Retina (tissue), 1 donor: Measurements from ENCODE around the gene KPNA1.
A peak's percentile ranks its signal among the peaks of the same experiment; 100 is the strongest.

ENCODE experiments used
- DNase-seq: peaks from one replicate; pipeline ENCODE4 v3.0.0-alpha.2; 2016

The KPNA1 gene

DNA sequence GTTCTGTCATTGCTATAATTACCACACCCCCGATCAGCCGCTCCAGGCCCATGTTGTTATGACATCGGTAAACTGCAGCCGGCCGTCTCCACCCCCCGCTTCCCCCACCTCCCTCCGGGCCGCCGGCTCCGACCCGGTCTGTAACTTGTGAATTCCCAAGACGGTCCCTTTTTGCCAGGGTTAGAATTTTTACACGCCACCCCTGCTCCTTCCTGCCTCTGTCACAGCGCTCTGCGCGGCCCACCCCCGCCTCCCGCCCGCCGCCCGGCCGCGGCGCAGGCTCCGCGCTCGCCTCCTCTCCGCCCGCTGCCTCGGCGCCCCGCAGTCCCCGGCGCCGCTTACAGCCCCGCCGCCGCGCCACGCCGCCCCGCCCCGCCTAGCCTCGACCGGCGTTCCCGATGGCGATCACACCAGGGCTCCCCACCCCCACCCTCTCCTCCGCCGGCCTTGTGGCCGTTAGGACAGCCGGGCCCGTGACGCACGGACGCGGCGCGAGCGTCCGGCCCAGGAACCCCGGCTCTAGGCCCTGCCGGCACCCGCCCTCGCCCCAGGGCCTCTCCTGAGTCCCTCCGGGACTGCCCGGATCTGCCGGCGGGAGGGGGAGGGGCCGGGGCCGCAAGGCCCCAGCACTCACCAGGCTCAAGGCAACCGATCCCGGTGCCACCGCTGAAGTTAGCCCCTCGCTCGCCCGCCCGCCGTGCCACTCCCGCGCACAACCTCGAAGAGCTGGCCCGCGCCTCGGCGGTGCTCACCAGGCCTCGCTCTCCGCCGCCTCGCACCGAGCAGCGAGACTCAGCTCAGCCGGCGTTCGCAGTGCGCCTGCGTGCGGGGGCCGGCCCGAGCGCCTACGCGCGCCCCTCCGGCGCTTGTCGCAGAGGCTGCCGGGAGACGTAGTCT is at the start of gene KPNA1:
Gene KPNA1 (minus strand): TSS at position 817 of the 897 bp plus-strand sequence. CDS start 18,374 bp downstream, outside the sequence.
- peak; percentile 97 for DNase-seq

DNA sequence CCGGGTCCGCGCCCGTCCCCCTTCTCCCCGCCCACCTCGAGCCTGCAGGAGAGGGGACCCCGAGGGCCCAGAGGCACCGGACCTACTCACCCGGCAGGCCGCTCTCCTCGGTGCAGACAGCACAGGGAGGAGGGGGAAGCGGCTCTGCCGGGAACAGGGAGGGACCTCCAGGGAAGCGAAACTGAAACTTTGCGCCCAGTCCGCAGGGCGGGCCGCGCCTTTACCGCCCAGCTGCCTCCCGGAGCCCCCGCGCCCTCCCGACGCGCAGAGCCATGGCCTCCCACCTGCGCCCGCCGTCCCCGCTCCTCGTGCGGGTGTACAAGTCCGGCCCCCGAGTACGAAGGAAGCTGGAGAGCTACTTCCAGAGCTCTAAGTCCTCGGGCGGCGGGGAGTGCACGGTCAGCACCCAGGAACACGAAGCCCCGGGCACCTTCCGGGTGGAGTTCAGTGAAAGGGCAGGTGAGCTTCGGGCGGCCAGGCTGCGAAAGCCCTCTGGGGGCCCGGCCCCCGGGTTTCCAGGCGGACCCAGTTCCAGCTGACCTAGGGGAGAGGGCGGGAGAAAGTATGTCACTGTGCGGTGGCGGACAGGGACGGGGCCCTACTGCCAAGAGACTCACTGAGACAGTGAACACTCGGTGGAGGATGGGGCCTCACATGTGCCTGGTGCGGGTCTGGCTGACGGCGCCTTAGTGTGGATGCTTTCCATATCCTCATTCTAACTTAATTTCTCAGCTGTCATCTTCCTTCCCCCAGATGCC is 49.6 kb upstream of the KPNA1 start, which contains the start of the genes DTX3L and PARP9:
Gene DTX3L (plus strand): TSS at position 184 of the 758 bp plus-strand sequence. CDS start 89 bp downstream, at position 273.
Gene PARP9 (minus strand): TSS at position 146 of the 758 bp plus-strand sequence. CDS start 4,680 bp downstream, outside the sequence.
- peak; percentile 88 for DNase-seq

DNA sequence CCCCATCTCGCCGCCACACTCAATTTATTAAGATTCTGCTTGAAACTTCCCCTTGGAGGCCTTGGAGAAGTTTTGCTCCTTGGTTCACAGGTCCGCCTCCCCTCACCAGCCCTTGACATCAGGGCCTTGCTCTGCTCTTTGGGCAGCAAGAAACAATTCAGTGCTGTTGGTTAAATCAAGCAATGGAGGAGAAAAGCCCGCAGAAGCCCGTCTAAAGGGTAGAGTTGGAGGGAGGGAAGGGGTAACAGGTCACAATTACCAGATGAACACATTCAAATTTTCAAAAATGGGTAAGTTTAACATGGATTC is 48.9 kb upstream of the KPNA1 start:
- DNase-seq = no peak

DNA sequence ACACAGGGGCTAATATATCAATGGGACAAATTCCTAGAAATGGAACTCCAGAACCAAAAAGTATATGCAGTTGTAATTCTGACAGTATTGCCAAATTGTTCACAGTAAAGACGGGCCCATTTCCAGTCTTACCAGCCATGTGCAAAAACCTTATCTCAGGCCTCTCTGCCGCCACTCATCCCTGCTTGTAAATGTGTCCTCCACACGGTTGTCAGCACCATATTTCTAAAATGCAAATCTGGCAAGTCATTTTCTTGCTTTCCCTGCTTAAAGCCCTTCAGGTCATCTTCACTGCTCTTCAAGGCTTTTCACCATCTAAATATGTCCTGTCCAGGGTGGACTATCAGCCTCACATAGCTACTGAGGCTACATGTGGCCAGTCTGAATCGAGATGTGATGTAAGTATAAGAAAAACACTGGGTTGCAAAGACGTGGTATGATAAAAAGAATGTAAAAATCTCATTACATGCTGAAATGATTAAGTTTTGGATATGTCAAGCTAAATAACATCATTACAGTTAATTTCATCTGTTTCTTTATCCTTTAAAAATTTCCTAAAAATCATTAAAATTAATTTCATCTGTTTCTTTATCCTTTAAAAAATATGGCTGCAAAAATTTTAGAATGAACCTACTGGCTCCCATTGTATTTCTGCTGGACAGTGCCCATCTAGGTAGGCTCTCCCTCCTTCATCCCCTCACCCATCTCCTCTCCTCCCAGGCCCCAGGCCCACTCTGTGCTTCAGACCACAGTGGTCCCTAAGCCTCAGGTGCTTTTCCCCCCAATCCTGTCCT is 48.4 kb upstream of the KPNA1 start:
- no peak for DNase-seq

DNA sequence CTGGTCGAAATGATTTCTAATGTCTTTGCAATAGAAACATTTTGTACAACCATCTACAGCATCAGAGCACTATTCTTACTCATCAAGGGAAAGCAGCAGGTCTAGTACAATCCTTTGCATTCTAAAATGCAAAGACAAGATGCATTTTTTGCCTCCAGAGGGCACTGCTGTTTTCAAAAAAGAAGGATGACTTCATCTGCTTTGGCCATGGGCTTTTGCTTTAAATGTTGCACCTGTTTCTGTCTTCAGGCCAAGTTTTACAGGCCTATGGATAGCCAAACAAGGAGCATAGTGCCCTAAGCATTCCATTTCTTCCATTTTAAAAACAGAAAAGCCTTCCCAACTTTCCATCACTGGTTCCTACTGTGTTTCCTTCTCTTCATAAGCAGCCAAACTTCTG is 45.9 kb upstream of the KPNA1 start:
- peak; percentile 49 for DNase-seq

DNA sequence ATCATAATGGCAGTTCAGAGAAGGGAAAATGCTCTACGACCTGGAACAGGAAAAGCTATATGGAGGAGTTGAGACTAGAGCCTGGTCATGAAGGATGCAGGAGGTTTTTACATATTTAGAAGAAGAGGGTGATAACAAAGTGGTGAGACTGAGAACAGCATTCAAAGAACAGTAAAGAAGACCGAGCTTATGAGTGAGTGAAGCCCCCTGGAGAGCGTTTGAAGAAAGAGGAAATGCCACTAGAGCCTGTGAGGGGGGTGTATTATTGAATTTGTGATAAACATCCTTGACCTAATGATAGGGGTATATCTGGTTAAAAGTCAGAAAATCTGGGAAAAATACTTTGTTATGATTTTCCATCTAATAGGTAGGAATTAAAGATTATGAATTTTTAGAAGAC is 45.2 kb upstream of the KPNA1 start:
- no peak for DNase-seq

DNA sequence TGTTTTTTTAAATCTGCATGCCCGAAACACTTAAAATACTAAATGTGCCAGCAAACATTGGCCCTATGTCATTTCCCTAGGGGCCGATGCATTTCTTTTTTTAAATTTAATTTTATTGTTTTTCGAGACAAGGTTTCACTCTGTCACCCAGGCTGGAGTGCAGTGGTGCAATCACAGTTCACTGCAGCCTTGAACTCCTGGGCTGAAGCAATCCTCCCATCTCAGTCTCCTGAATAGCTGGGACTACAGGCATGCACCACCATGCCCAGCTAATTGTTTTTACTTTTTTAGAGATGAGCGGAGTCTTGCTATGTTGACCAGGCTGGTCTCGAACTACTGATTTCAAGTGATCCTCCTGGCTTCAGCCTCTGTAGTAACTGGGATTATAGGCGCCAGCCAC is 43.9 kb upstream of the KPNA1 start:
- no peak for DNase-seq

DNA sequence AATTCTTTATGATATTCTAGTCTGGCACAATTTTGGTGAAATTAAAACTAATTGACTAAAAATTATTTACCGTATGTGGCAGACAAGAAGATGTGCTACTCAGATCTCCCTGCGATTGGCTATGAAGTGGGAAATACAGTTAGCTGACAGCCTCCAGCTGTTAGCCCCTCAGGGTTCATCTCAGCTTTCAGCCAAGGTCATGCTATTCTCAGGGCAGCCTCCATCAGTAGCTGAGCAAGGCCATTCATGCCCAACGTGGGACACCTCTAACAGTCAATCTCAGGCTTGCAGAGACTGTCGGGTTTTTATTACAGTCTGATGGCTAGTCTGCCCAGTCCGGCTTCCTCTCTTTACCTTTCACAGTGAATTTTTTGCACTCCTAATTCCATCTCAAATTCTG is 42.6 kb upstream of the KPNA1 start:
- no peak for DNase-seq

DNA sequence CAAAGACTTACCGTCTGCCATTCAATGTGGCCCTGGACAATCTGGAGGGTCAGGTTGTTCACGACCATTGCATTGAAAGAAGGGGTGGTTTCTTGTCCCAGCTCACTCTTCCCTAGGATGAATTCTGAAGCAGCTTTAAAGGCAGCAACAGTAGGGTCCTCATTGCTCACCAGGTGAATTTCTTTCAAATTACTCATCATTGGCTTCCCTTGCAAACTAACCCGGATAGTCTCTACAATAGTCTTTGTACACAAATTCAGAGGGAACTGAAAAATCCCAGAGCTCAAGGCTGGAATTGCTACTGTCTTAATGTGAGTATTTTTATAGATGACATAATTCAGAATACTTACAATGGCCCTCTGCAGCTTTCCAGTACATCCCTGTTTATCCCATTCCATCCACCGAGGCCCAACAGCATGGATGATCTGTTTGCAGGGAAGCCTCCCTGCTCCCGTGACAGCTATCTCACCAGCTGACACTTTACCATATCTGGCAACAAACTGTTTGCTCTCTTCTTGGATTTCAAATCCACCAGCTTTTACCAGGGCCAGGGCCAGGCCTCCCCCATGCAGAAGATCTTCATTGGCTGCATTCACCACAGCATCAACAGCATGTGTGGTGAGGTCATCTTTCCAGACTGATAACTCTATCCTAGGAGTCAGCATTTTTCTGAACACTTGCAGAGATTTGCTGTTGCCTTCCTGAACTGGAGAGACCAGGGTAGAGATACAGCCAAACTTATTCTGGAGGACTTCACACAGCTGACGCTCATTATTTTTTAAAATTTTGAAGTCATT is 40.7 kb upstream of the KPNA1 start:
- DNase-seq = no peak

DNA sequence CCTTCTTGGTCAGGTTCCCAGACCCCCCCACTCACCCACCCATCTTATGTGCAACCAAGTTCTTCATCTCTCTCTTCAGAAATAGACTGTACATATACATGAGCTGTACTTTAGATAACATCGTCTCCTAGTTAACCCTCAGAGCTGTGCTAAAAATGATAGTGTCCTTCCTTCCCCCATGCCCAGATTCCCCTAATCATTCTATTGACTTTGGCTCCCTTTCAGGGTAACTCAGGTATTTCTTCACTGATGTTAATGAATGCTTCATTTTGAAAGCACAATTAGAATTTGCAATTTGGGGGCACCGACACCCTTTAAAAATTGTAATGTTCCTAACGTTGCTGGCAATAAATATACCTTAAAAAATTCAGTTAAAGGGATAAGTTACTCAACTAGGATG is 38.4 kb upstream of the KPNA1 start:
- DNase-seq = no peak

DNA sequence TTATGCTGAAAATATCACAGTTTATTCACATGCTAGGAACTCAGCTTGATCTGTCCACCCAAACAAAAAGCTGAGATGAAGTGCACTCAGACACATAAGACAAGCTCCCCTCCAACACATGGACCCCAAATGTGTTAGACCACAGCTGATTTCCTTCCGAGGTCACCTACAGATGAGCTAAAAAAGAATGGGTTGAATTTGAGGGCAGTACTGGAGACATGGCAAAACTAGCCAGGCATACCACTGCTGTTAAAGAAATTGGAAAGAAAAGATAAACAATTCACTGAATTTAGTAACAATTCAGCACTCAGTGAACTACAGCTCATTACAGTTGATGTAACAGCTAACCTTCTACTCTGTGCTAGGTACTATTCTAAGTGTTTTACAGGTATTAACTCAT is 33.9 kb upstream of the KPNA1 start:
- DNase-seq = no peak

DNA sequence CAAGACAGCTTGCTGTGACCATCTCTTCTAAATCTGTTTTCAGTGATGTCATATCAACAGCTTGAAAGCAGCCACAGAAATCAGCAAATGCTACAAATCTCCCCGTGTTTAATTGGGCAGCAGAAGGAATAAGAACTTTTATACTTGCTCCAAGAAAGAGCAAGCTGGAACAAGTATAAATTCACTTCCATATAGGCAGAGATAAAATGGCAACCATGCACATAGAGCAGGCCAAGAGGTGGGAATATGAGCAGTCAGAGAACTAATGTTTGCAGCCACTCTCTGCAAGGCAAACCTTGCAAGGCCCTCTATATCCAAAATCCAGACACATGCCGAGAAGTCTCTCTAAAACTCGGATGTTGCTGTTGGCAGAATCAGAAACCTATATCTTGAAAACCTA is 33.3 kb upstream of the KPNA1 start:
- no peak for DNase-seq

DNA sequence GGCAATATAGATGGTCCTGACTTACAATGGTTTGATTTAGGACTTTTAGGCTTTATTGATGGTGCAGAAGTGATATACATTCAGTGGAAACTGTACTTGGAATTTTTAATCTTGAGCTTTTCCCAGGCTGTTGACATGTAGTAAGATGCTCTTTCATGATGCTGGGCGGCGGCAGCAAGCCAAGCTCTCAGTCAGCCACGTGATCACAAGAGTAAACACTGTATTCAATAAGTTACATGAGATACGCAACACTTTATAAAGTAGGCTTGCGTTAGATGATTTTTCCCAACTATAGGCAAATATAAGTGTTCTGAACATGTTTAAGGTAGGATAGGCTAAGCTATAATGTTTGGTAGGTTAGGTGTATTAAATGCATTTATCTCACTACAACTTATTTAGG is 31.4 kb upstream of the KPNA1 start:
- DNase-seq = no peak

DNA sequence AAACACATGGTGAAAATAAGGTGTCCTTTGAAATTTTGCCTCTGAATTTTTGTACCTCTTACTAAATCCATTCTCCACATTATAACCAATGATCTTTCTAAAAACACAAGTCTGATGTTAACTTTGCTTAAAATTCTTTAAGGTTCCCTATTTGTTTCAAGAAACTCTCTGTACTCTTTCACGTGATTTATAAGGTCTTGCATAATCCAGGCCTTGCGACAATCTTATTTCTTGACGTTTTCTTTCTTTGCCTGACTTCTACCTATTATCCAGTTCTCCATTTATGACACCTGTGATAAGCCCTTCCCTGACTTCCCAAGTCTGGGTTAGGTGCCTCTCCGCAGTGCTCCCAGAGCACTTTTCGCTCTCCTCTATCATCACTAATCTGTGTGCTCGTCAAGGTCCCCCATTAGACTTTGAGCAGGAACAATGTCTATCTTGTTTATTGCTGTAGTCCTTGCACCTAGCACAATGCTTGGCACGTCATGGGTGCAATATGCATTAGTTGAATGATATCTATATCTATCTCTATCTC is 24.3 kb upstream of the KPNA1 start:
- DNase-seq = no peak

DNA sequence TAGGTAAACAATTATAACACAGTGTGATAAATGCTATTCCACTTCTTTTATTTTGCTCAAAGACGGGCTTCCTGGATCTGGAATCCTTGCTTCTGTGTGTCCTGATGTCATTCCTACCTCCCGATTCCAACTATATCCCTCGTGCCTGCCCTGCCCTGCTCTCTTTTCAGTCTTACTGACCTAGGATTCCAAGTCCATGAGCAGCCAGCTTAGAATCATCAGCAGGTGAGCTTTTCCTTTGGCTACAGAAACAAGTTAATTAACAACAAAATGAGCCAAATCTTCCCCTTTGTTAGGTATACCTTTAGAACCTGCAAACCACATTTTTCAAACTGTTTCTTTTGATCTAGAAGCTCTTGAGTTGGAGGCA is 21.9 kb upstream of the KPNA1 start:
- no peak for DNase-seq

DNA sequence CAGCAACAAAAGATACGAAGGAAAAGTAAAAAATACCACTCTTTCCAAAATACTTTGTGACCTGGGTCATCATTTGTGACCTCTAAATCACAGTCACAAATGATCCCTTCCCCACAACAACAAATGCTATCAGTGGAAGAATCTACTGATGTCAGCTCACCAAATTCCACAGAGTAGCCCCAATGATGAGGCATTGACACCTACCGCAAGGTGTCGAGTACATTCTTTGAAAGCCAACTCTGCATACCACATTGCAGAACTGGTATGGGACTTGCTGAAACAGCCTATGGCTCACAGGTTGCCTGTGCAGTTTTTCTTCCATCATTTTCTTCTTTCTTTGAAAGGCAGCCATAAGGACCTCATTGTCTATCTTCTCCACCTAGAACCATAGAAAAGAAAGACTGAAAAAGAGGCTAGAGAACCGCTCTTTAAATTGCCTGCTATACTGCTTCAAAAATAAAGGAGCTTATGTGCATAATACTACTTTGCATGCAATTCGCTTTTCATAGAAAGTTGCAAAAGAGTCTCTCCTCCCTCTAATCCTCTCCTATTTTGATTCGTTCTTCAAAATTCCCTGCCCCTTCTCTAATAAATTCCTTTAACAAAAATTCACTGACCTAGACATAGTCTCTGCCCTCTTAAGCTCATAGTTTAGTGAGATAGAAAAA is 21.4 kb upstream of the KPNA1 start:
- DNase-seq = no peak

DNA sequence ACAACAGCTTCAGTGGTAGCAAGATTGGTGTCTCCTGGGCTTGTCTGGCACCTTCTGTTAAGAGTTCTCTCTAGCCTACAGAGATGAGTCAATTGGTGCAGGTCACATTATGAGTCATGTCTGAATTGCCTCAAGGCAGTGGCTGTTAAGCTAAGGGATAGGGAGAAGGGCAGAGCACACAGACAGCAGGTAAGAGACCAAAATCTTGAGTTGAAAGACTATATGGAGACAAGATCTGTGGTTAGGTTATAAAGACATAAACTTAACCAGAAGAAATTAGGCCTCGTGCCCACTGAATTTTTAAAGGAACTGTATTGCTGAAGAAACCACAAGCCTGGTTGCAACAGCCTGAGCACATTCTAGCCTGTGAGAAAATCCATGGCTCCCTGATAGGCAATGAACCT is 19.2 kb upstream of the KPNA1 start:
- no peak for DNase-seq

DNA sequence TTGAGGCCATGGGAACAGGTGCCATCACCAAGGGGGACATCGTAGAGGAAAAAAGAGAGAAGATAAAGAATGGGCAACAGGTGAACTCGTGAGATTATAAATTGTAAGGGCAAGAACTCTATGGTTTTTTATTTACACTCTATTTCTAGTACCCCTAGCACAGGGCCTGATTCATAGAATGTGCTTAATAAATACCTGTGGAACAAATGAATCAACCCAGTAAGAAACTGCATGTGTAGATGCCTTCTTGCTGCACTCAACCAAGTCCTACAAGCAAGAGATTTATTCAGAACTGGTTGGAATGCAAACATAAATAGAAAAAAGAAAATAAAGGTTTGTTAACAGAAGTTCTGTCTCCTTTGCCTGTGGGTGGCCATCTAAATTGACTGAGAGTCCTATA is 18.7 kb upstream of the KPNA1 start:
- no peak for DNase-seq

DNA sequence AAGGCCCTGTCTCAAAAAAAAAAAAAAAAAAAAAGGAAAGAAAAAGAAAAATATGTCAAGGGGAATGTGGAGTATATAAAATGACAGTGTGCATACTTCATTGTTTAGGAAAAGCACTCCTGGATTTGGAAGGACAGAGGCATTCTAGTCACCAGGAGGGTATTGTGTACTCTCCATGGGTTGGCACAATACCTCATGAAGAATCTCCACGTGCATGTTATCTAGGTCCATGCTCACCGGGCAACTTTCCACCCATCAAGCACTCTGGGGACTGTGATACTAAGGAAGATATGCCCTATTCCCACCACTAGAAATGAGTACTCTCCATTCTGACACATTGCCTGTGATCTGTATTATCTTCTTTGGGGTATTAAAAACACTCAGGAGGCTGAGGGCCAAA is 15.4 kb upstream of the KPNA1 start:
- no peak for DNase-seq

DNA sequence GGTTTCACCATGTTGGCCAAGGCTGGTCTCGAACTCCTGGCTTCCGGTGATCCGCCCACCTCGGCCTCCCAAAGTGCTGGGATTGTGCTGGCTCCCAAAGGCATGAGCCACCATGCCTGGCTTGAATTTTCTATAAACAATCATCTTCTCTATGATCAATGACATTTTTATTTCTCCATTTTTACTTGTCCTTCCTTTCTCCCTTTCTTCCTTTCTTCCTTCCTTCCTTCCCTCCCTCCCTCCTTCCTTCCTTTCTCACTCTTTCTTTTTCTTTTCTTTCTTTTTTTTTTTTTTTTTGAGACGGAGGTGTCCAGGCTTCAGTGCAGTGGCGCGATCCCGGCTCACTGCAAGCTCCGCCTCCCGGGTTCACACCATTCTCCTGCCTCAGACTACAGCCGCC is 8.6 kb upstream of the KPNA1 start:
- DNase-seq = no peak

DNA sequence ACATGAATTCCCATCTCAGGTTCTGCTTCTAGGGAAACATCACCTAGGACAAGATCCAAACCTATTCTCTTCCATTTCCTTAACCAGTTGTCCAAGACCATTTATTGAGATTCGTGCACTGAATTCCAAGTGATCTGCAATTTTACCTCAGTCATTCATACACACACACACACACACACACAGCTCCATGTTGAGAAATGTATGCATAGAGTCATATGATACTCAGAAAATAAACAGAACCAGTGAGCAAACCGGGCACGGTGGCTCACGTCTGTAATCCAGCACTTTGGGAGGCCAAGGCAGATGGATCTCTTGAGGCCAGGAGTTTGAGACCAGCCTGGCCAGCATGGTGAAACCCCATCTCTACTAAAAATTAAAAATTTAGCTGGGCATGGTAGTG is 6.1 kb upstream of the KPNA1 start:
- DNase-seq = no peak

DNA sequence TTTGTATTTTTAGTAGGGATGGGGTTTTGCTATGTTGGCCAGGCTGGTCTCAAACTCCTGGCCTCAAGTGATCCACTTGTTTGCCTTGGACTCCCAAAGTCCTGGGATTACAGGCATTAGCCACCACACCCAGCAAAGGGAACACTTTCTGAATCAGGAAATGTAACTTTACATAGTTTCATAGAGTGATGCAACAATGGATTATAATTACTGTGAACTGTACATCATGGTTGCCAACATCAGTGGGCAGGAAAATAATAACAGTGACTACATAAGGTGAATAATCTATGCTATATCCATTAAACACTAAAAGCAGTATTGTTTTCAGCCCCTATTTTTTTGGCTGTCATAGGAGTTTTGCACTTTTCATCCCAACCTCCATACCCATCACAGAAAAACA is 5.0 kb upstream of the KPNA1 start:
- no peak for DNase-seq
